ENCODE results near the gene AXDND1.

Gene AXDND1

DNA sequence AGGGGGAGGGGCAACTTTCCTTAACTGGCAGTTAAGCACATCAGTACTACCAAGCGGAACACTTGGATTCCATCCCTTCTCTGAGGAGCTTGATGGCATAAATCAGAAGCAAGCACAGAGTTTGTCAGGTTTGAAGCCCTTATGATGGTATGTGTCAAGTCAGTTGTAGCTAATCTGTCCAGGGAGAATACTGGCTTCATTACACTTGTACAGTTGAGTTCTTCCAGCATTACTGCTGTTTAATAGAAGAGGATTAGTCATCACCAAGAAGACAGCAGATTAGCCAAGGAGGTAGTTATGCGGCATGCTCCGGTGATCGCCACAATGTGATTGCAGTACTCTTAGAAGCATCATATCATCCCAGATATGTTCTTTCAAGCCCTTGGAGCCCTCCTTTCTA is 223.7 kb downstream of the AXDND1 start:
- Histone ChIP-seq H3K9me3 (ENCODE audit: insufficient read depth, low read length) (no peaks in the 10 kb centered on the region), H3K9ac (ENCODE audit: low read length) (no peak overlapping the region), H3K79me2 (ENCODE audit: low read length) (no peaks in the 10 kb centered on the region), H4K20me1 (ENCODE audit: insufficient read depth, low read length) (no peaks in the 10 kb centered on the region), H3K27me3 (ENCODE audit: low read depth, low read length) (0 out of 2 replicates have a peak, but pooled peaks cover 4% of the 10 kb centered on the region), H2AFZ (ENCODE audit: low read depth, low read length) (no peak overlapping the region), H3K4me3 (ENCODE audit: low read length) (no peak overlapping the region), H3K4me1 (ENCODE audit: low read length) (no peaks in the 10 kb centered on the region), H3K4me2 (ENCODE audit: low read length) (no peak overlapping the region), H3K36me3 (replicated peaks; ENCODE audit: low read depth, low read length) (no peaks in the 10 kb centered on the region), H3K27ac (ENCODE audit: low read length) (no peak overlapping the region)
- TF ChIP-seq, protein P1, sequence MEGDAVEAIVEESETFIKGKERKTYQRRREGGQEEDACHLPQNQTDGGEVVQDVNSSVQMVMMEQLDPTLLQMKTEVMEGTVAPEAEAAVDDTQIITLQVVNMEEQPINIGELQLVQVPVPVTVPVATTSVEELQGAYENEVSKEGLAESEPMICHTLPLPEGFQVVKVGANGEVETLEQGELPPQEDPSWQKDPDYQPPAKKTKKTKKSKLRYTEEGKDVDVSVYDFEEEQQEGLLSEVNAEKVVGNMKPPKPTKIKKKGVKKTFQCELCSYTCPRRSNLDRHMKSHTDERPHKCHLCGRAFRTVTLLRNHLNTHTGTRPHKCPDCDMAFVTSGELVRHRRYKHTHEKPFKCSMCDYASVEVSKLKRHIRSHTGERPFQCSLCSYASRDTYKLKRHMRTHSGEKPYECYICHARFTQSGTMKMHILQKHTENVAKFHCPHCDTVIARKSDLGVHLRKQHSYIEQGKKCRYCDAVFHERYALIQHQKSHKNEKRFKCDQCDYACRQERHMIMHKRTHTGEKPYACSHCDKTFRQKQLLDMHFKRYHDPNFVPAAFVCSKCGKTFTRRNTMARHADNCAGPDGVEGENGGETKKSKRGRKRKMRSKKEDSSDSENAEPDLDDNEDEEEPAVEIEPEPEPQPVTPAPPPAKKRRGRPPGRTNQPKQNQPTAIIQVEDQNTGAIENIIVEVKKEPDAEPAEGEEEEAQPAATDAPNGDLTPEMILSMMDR (IDR thresholded peaks at IDR 0.05; ENCODE audit: low read depth, low read length), result no peak
- no peak for TF ChIP-seq EZH2phosphoT487 (IDR thresholded peaks at IDR 0.05; ENCODE audit: low read depth)

DNA sequence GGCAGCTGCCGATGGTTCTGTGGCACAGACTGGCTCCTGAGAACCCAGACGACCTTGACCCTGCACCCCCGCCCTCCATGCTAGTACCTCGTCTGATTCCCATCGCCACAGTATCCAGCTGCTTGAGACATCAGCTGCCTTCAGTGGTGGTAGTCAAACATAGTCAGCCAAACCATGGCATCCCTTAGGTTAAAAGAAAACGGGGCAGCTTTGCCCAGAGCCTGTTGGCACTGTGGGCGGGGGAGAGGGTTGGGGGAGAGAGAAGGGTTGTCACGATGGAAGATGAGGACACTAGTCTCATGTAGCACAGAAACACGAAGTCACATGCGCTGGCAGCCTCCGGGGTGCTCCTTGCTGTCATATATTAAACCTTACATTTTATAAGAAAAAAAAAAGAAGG is 224.9 kb downstream of the AXDND1 start:
- H3K79me2 ChIP-seq (ENCODE audit: low read length), result no peaks in the 10 kb centered on the region
- no peak overlapping the region for H3K9ac ChIP-seq (ENCODE audit: low read length)
- TF ChIP-seq EZH2phosphoT487 (IDR thresholded peaks at IDR 0.05; ENCODE audit: low read depth), result no peak
- TF ChIP-seq, protein P1 (IDR thresholded peaks at IDR 0.05; ENCODE audit: low read depth, low read length), result no peak
- no peaks in the 10 kb centered on the region for H3K9me3 ChIP-seq (ENCODE audit: insufficient read depth, low read length)
- H3K4me1 ChIP-seq (ENCODE audit: low read length), result peaks cover 2% of the 10 kb centered on the region
- H3K27me3 ChIP-seq (ENCODE audit: low read depth, low read length), result peaks cover 10% of the 10 kb centered on the region; the same call in 1 of the 2 replicates
- no peak overlapping the region for H3K27ac ChIP-seq (ENCODE audit: low read length)
- H3K36me3 ChIP-seq (replicated peaks; ENCODE audit: low read depth, low read length), result no peaks in the 10 kb centered on the region
- no peaks in the 10 kb centered on the region for H4K20me1 ChIP-seq (ENCODE audit: insufficient read depth, low read length)
- no peak overlapping the region for H3K4me2 ChIP-seq (ENCODE audit: low read length)
- H2AFZ ChIP-seq (ENCODE audit: low read depth, low read length), result no peak overlapping the region
- H3K4me3 ChIP-seq (ENCODE audit: low read length), result no peak overlapping the region

DNA sequence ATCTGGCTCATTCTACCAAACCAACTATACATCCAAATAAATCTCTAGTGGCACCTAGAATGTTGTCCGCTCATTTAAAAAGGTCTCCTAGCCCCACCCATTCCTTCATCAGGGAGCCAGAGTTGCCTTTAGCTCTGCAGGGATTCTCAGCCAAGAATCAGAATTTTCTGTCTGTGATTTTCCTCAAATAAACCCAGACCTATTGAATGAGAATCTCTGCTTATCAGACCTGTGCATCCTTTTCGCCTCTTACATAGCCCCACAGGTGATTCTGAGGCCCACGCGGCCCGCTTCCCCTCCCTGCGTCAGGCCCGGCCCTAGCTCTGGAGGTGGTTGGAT is 225.5 kb downstream of the AXDND1 start:
- no peak overlapping the region for H3K27ac ChIP-seq (ENCODE audit: low read length)
- no peak overlapping the region for H3K4me2 ChIP-seq (ENCODE audit: low read length)
- H3K79me2 ChIP-seq (ENCODE audit: low read length), result no peaks in the 10 kb centered on the region
- no peak overlapping the region for H3K9ac ChIP-seq (ENCODE audit: low read length)
- no peaks in the 10 kb centered on the region for H3K36me3 ChIP-seq (replicated peaks; ENCODE audit: low read depth, low read length)
- no peak overlapping the region for H3K4me3 ChIP-seq (ENCODE audit: low read length)
- H3K27me3 ChIP-seq (ENCODE audit: low read depth, low read length), result peaks cover 15% of the 10 kb centered on the region
- H2AFZ ChIP-seq (ENCODE audit: low read depth, low read length), result no peak overlapping the region
- peaks cover 8% of the 10 kb centered on the region for H3K4me1 ChIP-seq (ENCODE audit: low read length)
- TF ChIP-seq EZH2phosphoT487 (IDR thresholded peaks at IDR 0.05; ENCODE audit: low read depth), result no peak
- TF ChIP-seq, protein P1 (IDR thresholded peaks at IDR 0.05; ENCODE audit: low read depth, low read length), result no peak
- H3K9me3 ChIP-seq (ENCODE audit: insufficient read depth, low read length), result no peaks in the 10 kb centered on the region
- no peaks in the 10 kb centered on the region for H4K20me1 ChIP-seq (ENCODE audit: insufficient read depth, low read length)

DNA sequence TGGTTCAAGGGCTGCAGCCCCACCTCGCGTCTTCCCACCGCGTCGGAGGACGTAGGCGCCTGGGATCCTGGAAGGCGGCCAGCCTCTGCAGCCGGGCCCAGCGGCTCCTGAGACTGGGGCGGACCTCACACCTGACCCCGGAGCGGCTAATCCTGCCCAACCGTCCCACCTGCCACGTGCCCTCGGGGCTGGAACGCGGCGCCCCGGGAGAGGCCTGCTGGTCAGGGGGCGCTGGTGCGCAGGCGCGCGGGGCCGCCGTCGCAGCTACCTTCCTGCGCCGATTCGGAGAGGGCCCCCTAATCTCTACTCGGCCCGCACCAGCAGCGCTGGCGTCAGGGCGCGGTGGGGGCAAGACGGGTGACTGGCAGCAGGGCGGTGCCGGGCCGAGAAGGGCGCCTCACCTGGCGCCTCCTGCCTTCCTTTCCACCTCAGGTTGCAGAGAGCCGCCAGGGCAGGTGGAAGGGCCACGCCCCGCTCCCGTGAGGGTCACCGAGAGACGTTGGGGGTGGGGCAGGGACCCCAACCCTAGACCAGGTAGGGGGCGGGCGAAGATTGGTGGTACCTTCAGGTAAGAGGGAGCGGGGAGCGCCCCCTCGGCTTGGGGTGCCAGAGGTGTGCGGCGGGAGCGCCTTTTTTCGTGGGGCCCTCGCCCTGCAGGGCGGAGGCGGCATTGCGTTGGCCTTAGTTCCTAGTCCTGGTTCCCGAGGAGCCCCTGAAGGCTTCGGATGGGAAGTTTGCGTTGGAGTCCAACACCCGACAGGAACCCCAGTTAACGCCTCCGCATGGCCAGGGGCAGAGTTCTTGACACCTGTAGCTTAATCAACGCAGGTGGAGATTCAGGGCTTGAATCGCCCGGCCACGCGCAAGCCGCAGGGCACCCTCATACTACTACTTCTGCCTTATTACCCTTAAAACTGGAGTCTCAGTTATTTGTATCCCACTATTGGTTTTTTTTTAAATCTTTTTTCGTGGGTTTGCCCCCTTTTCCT is 226.1 kb downstream of the AXDND1 start, which contains the start of gene TDRD5:
Gene TDRD5, plus strand, starts transcription at position 241 of the 989 bp plus-strand sequence. CDS start 784 bp downstream, outside the sequence.
- no peak within 1 kb of the TSS for H3K4me2 ChIP-seq (ENCODE audit: low read length)

More for the DNA sequence above, 226.1 kb downstream of the AXDND1 start, which contains the start of gene TDRD5:
- H3K79me2 ChIP-seq (ENCODE audit: low read length), result no peaks in the 10 kb centered on the region
- no peaks in the 10 kb centered on the region for H3K9me3 ChIP-seq (ENCODE audit: insufficient read depth, low read length)
- TF ChIP-seq EZH2phosphoT487 (IDR thresholded peaks at IDR 0.05; ENCODE audit: low read depth), result no peak
- TF ChIP-seq, protein P1 (IDR thresholded peaks at IDR 0.05; ENCODE audit: low read depth, low read length), result no peak
- H3K27me3 ChIP-seq (ENCODE audit: low read depth, low read length), result peaks cover 20% of the 10 kb centered on the region
- no peak within 1 kb of the TSS for H3K4me3 ChIP-seq (ENCODE audit: low read length)
- no peaks in the 10 kb centered on the region for H3K36me3 ChIP-seq (replicated peaks; ENCODE audit: low read depth, low read length)
- no peak within 1 kb of the TSS for H2AFZ ChIP-seq (ENCODE audit: low read depth, low read length)
- no peak within 1 kb of the TSS for H3K27ac ChIP-seq (ENCODE audit: low read length)
- no peak within 1 kb of the TSS for H3K9ac ChIP-seq (ENCODE audit: low read length)
- H3K4me1 ChIP-seq (ENCODE audit: low read length), result peaks cover 10% of the 10 kb centered on the region
- no peaks in the 10 kb centered on the region for H4K20me1 ChIP-seq (ENCODE audit: insufficient read depth, low read length)

Data from OCI-LY3 (cell line).